Caco-2 (cell line): Measurements from ENCODE around the gene FAT1. TPM values are rescaled to one million over a fixed set of nuclear protein-coding genes. Genes with fewer than 3 reads are reported as not detected.

ENCODE experiments used
- BruUV-seq: library from RNA; stranded (reverse); fragments of 400-500 nt; replicated peaks from 2 replicates; lab custom pipeline; 2021; lab: Mats Ljungman, UMichigan
- CTCF ChIA-PET: fragments of 300-600 bp; sonication (Branson Sonifier 250); formaldehyde crosslinking; loops from one replicate; lab custom pipeline; 2022; ENCODE audit warnings: antibody characterized with exemption; lab: Charles Lee
- POLR2A ChIA-PET: fragments of 300-600 bp; sonication (Branson Sonifier 250); formaldehyde crosslinking; loops from one replicate; lab custom pipeline; 2022; ENCODE audit warnings: antibody characterized with exemption; lab: Charles Lee
- DNase-seq, 2 experiments: peaks; one replicate each; pipeline versions ENCODE4 v3.0.0 to v3.0.0-alpha.2; 2020 to 2022
- H3K27me3 ChIP-seq: replicated peaks from 2 replicates; pipeline ENCODE4 v1.6.0; 2011; ENCODE audit warnings: low read length; ENCODE audit not compliant: control insufficient read depth, insufficient read depth
- H3K36me3 ChIP-seq: 2 replicates; pipeline ENCODE4 v1.5.1; 2011; ENCODE audit warnings: low read length; ENCODE audit not compliant: control insufficient read depth, insufficient read depth
- H3K4me1 ChIP-seq: fragments of 250-450 bp; sonication (Bioruptor Pico); 2 replicates; pipeline ENCODE4 v1.5.1; 2020; ENCODE audit warnings: mild to moderate bottlenecking
- H3K4me3 ChIP-seq: 2 replicates; pipeline ENCODE4 v1.5.1; 2011; ENCODE audit warnings: low read depth, mild to moderate bottlenecking, control low read depth, low read length
- H3K9me3 ChIP-seq: fragments of 250-450 bp; sonication (Bioruptor Pico); 2 replicates; pipeline ENCODE4 v1.5.1; 2020; ENCODE audit warnings: mild to moderate bottlenecking, moderate library complexity
- H3K27ac Mint-ChIP-seq: one replicate; pipeline ENCODE4 v1.8.0; 2022; ENCODE audit warnings: mixed read lengths; ENCODE audit not compliant: unreplicated experiment
- H3K27me3 Mint-ChIP-seq: one replicate; pipeline ENCODE4 v1.8.0; 2022; ENCODE audit warnings: mixed read lengths; ENCODE audit not compliant: insufficient read depth, unreplicated experiment
- H3K36me3 Mint-ChIP-seq: one replicate; pipeline ENCODE4 v1.8.0; 2022; ENCODE audit warnings: mild to moderate bottlenecking, mixed read lengths; ENCODE audit not compliant: insufficient read depth, unreplicated experiment
- H3K4me1 Mint-ChIP-seq: one replicate; pipeline ENCODE4 v1.8.0; 2022; ENCODE audit warnings: low read depth, mixed read lengths; ENCODE audit not compliant: unreplicated experiment
- H3K4me3 Mint-ChIP-seq: one replicate; pipeline ENCODE4 v1.8.0; 2022; ENCODE audit warnings: mild to moderate bottlenecking, moderate library complexity, mixed read lengths; ENCODE audit not compliant: unreplicated experiment
- H3K9me3 Mint-ChIP-seq: one replicate; pipeline ENCODE4 v1.8.0; 2022; ENCODE audit warnings: mixed read lengths; ENCODE audit not compliant: unreplicated experiment
- CTCF ChIP-seq, 2 experiments: fragments of 200-600 bp in 1 of 2; IDR thresholded peaks; 1 replicate in 1 of 2; 2 replicates in 1 of 2; pipeline versions ENCODE4 v1.5.1 to v1.8.0; 2011 to 2022; ENCODE audit warnings: antibody characterized with exemption in 1 of 2, control low read depth in 1 of 2, inconsistent platforms in 1 of 2, low read depth in 1 of 2, low read length in 1 of 2, mild to moderate bottlenecking in 1 of 2, moderate library complexity in 1 of 2; ENCODE audit not compliant: insufficient read depth in 1 of 2, severe bottlenecking in 1 of 2, unreplicated experiment in 1 of 2
- intact Hi-C: fragments of 100-400 bp; cut with micrococcal nuclease; formaldehyde crosslinking; loops from one replicate; pipeline ENCODE4 v1.10.0; 2022; ENCODE audit not compliant: unreplicated experiment
- total RNA-seq: library from RNA; stranded (reverse); gene quantifications from 2 replicates; pipeline ENCODE4 v1.2.3, GENCODE V29; 2022

FAT1 gene
- total RNA-seq, 1 experiment from 2014 or later = 135 TPM

GRCh38 chr4:186702940-186703339, 20.7 kb downstream of the FAT1 start:
- no peaks in the 10 kb centered on the region for H3K9me3 Mint-ChIP-seq
- Histone ChIP-seq H3K4me1 (peaks cover 47% of the 10 kb centered on the region), H3K9me3 (no peaks in the 10 kb centered on the region), H3K27me3 (no peaks in the 10 kb centered on the region), H3K36me3 (no peaks in the 10 kb centered on the region; the same call in none of the 2 replicates), H3K4me3 (no peak overlapping the region)
- H3K27ac Mint-ChIP-seq = no peak overlapping the region
- ChIA-PET POLR2A (no interaction called here), CTCF (no interaction called here)
- TF ChIP-seq CTCF (IDR thresholded peaks at IDR 0.05; ENCODE audit: insufficient read depth in 1 of 2, low read depth in 1 of 2, low read length in 1 of 2, severe bottlenecking in 1 of 2, unreplicated experiment in 1 of 2) = no peak
- BruUV-seq = no TSS peak
- peaks cover 73% of the 10 kb centered on the region for H3K36me3 Mint-ChIP-seq
- no peak for DNase-seq
- H3K4me3 Mint-ChIP-seq = no peak overlapping the region
- intact Hi-C loops = no loop called here
- peaks cover 37% of the 10 kb centered on the region for H3K4me1 Mint-ChIP-seq
- no peaks in the 10 kb centered on the region for H3K27me3 Mint-ChIP-seq

GRCh38 chr4:186702297-186702696, 21.4 kb downstream of the FAT1 start:
- no peaks in the 10 kb centered on the region for H3K9me3 ChIP-seq
- Mint-ChIP-seq H3K4me1 (peaks cover 41% of the 10 kb centered on the region), H3K36me3 (peaks cover 71% of the 10 kb centered on the region), H3K9me3 (no peaks in the 10 kb centered on the region), H3K27me3 (no peaks in the 10 kb centered on the region), H3K27ac (peak overlapping the region; percentile 81), H3K4me3 (no peak overlapping the region)
- no peaks in the 10 kb centered on the region for H3K27me3 ChIP-seq
- no peak for DNase-seq
- POLR2A ChIA-PET = no interaction called here
- BruUV-seq = no TSS peak
- intact Hi-C loops = no loop called here
- CTCF ChIA-PET = no interaction called here
- no peaks in the 10 kb centered on the region; the same call in none of the 2 replicates for H3K36me3 ChIP-seq
- no peak for TF ChIP-seq CTCF (IDR thresholded peaks at IDR 0.05; ENCODE audit: insufficient read depth in 1 of 2, low read depth in 1 of 2, low read length in 1 of 2, severe bottlenecking in 1 of 2, unreplicated experiment in 1 of 2)
- peaks cover 47% of the 10 kb centered on the region for H3K4me1 ChIP-seq
- H3K4me3 ChIP-seq = no peak overlapping the region

- ChIA-PET CTCF (interaction anchor here (1.0 kb wide), 1 partner anchor 32 kb away, joined by 4 read pairs; no protein-coding TSS in a partner anchor), POLR2A (no interaction called here)
- no peak overlapping the region for H3K4me3 Mint-ChIP-seq
- Histone ChIP-seq H3K36me3 (no peaks in the 10 kb centered on the region; the same call in none of the 2 replicates), H3K4me1 (peaks cover 47% of the 10 kb centered on the region), H3K4me3 (no peak overlapping the region), H3K9me3 (no peaks in the 10 kb centered on the region), H3K27me3 (no peaks in the 10 kb centered on the region)
- no TSS peak for BruUV-seq
- no peaks in the 10 kb centered on the region for H3K27me3 Mint-ChIP-seq
- no peak for DNase-seq
- intact Hi-C loops = no loop called here
- no peak for TF ChIP-seq CTCF (IDR thresholded peaks at IDR 0.05; ENCODE audit: insufficient read depth in 1 of 2, low read depth in 1 of 2, low read length in 1 of 2, severe bottlenecking in 1 of 2, unreplicated experiment in 1 of 2)
- H3K36me3 Mint-ChIP-seq = peaks cover 67% of the 10 kb centered on the region
- peak overlapping the region; percentile 81 for H3K27ac Mint-ChIP-seq
- no peaks in the 10 kb centered on the region for H3K9me3 Mint-ChIP-seq
- peaks cover 41% of the 10 kb centered on the region for H3K4me1 Mint-ChIP-seq
Measured at GRCh38 chr4:186701788-186702187, 21.9 kb downstream of the FAT1 start.
